ENCODE measurements around the gene ABCA3. TPM values are rescaled to one million over a fixed set of nuclear protein-coding genes. Genes with fewer than 3 reads are reported as not detected.
A peak's percentile ranks its signal among the peaks of the same experiment; 100 is the strongest.

The ABCA3 gene
- total and polyA plus RNA-seq, 4 donors, result 197 to 607 (median 411) TPM

DNA sequence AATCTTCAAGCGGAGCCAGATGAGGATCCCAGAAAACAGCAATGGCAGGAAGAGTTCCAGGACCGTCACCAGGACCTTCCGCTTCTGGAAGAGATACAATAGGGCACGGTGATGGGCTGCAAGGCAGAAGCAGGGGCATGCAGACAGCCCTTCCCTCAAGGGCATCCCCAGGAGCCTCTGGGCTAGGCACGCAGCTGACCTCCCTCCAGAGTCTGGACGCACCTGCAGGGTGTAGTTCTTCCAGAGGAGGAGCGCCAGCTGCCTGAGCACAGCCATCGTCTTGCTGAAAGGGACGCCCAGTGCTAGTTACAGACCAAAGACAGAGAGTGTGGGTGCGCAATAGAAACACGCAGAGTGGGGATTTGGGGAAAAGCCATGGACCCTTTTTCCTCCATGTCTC, 14.3 kb downstream of the ABCA3 start:
- DNase-seq, result no peak
- Histone ChIP-seq H3K27me3 (ENCODE audit: control insufficient read depth in 3 of 3, insufficient read depth in 3 of 3, low read length in 2 of 3) (peaks cover 0 to 2% (median 0%) of the 10 kb centered on the region in 3 donors), H3K36me3 (ENCODE audit: control insufficient read depth in 4 of 4, insufficient read depth in 4 of 4, low read length in 4 of 4) (peaks cover 0 to 23% (median 6%) of the 10 kb centered on the region in 4 donors), H3K4me3 (no peak overlapping the region), H3K4me1 (ENCODE audit: control insufficient read depth in 5 of 5, insufficient read depth in 5 of 5, low read length in 5 of 5) (no peaks in the 10 kb centered on the region), H3K27ac (ENCODE audit: low read depth in 1 of 2, low read length in 1 of 2) (no peak overlapping the region), H3K9ac (ENCODE audit: insufficient read depth in 1 of 2, low read length in 2 of 2) (no peak overlapping the region), H3K9me3 (ENCODE audit: control insufficient read depth in 4 of 4, insufficient read depth in 3 of 4, low read length in 3 of 4) (no peaks in the 10 kb centered on the region)
- TF ChIP-seq, protein P1, sequence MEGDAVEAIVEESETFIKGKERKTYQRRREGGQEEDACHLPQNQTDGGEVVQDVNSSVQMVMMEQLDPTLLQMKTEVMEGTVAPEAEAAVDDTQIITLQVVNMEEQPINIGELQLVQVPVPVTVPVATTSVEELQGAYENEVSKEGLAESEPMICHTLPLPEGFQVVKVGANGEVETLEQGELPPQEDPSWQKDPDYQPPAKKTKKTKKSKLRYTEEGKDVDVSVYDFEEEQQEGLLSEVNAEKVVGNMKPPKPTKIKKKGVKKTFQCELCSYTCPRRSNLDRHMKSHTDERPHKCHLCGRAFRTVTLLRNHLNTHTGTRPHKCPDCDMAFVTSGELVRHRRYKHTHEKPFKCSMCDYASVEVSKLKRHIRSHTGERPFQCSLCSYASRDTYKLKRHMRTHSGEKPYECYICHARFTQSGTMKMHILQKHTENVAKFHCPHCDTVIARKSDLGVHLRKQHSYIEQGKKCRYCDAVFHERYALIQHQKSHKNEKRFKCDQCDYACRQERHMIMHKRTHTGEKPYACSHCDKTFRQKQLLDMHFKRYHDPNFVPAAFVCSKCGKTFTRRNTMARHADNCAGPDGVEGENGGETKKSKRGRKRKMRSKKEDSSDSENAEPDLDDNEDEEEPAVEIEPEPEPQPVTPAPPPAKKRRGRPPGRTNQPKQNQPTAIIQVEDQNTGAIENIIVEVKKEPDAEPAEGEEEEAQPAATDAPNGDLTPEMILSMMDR (IDR thresholded peaks at IDR 0.05; ENCODE audit: control extremely low read depth, extremely low read depth), result no peak
- 83 to 93% methylated on average over 11 of the region's 11 CpGs for WGBS, 2 donors
- no peak for ATAC-seq (ENCODE audit: insufficient read depth, low FRiP score)

DNA sequence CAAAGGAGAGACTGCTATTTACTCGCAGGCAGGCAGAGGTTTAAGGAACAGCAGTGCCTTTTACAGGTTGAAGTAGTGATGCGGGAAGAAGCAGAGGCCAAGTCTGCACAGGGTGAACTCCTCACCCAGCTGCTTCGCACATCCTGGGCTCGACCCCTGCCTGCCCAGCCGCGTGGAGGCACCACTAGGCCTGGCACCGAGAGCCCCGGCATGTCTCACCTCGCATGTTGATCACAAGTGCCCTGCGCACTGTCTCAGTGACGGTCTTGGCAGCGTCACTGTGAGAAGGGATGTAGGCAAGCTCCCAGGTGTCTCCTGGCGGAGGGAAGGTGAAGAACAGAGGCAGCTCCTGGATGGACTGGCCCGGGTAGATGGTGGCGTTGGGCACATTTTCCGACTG, 14.7 kb downstream of the ABCA3 start:
- 78 to 89% methylated on average over 16 of the region's 16 CpGs for WGBS, 2 donors
- no peaks in the 10 kb centered on the region for H3K9me3 ChIP-seq (ENCODE audit: control insufficient read depth in 4 of 4, insufficient read depth in 3 of 4, low read length in 3 of 4)
- no peak overlapping the region for H3K9ac ChIP-seq (ENCODE audit: insufficient read depth in 1 of 2, low read length in 2 of 2)
- peaks cover 0 to 2% (median 0%) of the 10 kb centered on the region in 3 donors for H3K27me3 ChIP-seq (ENCODE audit: control insufficient read depth in 3 of 3, insufficient read depth in 3 of 3, low read length in 2 of 3)
- no peak overlapping the region for H3K4me3 ChIP-seq
- DNase-seq (no peak), ATAC-seq (ENCODE audit: insufficient read depth, low FRiP score) (no peak)
- TF ChIP-seq, protein P1 (IDR thresholded peaks at IDR 0.05; ENCODE audit: control extremely low read depth, extremely low read depth), result no peak
- H3K27ac ChIP-seq (ENCODE audit: low read depth in 1 of 2, low read length in 1 of 2), result no peak overlapping the region
- no peaks in the 10 kb centered on the region for H3K4me1 ChIP-seq (ENCODE audit: control insufficient read depth in 5 of 5, insufficient read depth in 5 of 5, low read length in 5 of 5)
- peaks cover 0 to 26% (median 6%) of the 10 kb centered on the region in 4 donors for H3K36me3 ChIP-seq (ENCODE audit: control insufficient read depth in 4 of 4, insufficient read depth in 4 of 4, low read length in 4 of 4)

DNA sequence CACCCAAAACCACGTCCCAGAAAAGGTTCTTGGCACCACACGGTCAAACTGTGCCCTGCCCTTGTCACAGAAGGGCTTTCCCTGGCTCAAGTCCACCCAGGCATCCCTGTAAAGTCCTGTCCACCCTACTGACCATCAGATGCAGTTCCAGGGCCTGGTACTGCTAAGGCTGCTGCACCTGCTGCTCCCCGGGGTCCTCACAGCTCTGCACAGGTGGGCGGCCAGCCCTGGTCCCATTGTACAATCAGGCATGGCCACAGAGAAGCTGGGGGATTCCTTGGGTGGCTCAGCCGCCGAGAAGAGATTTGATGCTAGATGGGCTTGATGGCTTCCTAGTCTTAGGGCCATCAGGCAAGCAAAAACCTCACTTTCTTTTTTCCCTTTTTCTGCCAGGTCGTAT, 15.3 kb downstream of the ABCA3 start:
- H3K36me3 ChIP-seq (ENCODE audit: control insufficient read depth in 4 of 4, insufficient read depth in 4 of 4, low read length in 4 of 4), result peaks cover 0 to 26% (median 6%) of the 10 kb centered on the region in 4 donors
- no peak overlapping the region for H3K27ac ChIP-seq (ENCODE audit: low read depth in 1 of 2, low read length in 1 of 2)
- ATAC-seq (ENCODE audit: insufficient read depth, low FRiP score) (no peak), DNase-seq (no peak)
- WGBS, 2 donors, result 81 to 89% methylated on average over 7 of the region's 7 CpGs
- H3K27me3 ChIP-seq (ENCODE audit: control insufficient read depth in 3 of 3, insufficient read depth in 3 of 3, low read length in 2 of 3), result peaks cover 0 to 2% (median 0%) of the 10 kb centered on the region in 3 donors
- no peak overlapping the region for H3K9ac ChIP-seq (ENCODE audit: insufficient read depth in 1 of 2, low read length in 2 of 2)
- TF ChIP-seq, protein P1 (IDR thresholded peaks at IDR 0.05; ENCODE audit: control extremely low read depth, extremely low read depth), result no peak
- no peaks in the 10 kb centered on the region for H3K9me3 ChIP-seq (ENCODE audit: control insufficient read depth in 4 of 4, insufficient read depth in 3 of 4, low read length in 3 of 4)
- no peak overlapping the region for H3K4me3 ChIP-seq
- H3K4me1 ChIP-seq (ENCODE audit: control insufficient read depth in 5 of 5, insufficient read depth in 5 of 5, low read length in 5 of 5), result no peaks in the 10 kb centered on the region

DNA sequence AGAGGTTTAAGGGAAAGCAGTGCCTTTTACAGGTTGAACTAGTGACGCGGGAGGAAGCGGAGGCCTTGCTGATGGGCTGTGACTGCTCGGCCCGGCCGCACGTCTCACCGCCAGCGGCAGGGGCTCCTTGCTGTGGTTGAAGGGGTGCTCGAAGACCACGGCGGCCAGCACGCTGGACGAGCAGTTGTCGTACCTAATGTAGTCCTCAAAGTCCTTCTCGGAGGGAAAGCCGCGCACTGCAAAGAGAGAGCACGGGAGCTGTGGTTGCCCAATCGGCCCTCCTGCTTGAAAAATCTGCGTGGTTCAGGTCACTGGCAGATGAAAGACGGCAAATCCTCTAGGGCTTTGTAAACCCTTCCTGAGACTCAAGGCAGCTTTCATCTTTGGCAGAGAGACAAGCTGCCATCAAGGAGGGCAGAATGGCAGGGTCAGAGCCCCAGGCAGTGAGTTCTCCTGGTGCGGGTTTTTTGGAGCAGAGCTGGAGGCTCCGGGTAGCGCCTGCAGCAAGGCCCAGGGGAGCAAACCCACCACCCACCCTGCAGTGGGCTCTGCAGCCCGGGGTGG, 16.1 kb downstream of the ABCA3 start:
- DNase-seq (peak in 1 of 3 donors; percentile 22), ATAC-seq (ENCODE audit: insufficient read depth, low FRiP score) (no peak)
- no peaks in the 10 kb centered on the region for H3K4me1 ChIP-seq (ENCODE audit: control insufficient read depth in 5 of 5, insufficient read depth in 5 of 5, low read length in 5 of 5)
- TF ChIP-seq, protein P1 (IDR thresholded peaks at IDR 0.05; ENCODE audit: control extremely low read depth, extremely low read depth), result no peak
- no peaks in the 10 kb centered on the region for H3K9me3 ChIP-seq (ENCODE audit: control insufficient read depth in 4 of 4, insufficient read depth in 3 of 4, low read length in 3 of 4)
- no peak overlapping the region for H3K9ac ChIP-seq (ENCODE audit: insufficient read depth in 1 of 2, low read length in 2 of 2)
- peak overlapping the region in 1 of 2 donors; percentile 9 for H3K27ac ChIP-seq (ENCODE audit: low read depth in 1 of 2, low read length in 1 of 2)
- H3K4me3 ChIP-seq, result peak overlapping the region; percentile 8
- 76 to 91% methylated on average over 26 of the region's 26 CpGs for WGBS, 2 donors
- peaks cover 0 to 2% (median 0%) of the 10 kb centered on the region in 3 donors for H3K27me3 ChIP-seq (ENCODE audit: control insufficient read depth in 3 of 3, insufficient read depth in 3 of 3, low read length in 2 of 3)
- peaks cover 0 to 29% (median 6%) of the 10 kb centered on the region in 4 donors for H3K36me3 ChIP-seq (ENCODE audit: control insufficient read depth in 4 of 4, insufficient read depth in 4 of 4, low read length in 4 of 4)

All from lung (tissue), 12 donors.